Measurements from ENCODE around the gene DCP2.

The DCP2 gene

DNA sequence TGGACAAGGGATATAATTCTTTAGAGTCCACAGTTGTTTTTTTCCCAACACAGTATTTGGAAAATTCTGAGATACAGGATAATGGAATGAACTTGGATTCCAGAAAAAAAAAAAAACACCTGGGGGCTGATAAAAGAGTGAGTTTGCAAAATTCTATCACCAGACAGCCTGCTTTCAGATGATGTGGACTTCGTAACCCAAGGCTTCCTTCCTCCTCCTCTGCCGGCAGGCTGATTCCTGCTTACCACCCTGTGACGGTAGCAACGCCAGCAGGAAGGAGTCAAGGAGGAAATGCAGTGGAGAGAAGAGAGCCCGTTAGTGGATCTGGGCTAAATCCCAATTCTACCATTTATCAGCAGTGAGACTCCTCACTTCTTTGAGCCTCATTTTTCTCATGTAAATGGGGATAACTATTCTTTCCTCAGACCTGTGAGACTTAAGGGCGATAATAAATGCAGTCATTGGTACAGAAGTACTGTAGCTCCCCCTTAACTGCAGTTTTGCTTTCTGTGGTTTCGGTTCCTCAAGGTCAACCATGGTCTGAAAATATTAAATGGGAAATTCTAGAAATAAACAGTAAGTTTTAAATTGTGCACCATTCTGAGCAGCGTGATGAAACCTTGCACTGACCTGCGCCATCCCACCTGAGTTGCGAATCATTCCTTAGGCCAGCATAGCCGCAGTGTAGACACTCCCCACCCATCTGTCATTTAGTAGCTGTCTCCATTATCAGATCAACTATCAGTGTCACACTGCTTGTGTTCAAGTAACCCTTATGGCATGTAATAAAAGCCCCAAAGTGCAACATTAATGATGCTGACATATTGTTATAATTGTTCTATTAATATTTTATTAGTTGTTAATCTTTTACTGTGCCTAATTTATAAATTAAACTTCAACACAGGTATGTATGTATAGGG lies 71.4 kb downstream of the DCP2 start:
- Histone ChIP-seq H3K27ac (ENCODE audit: low read depth, low read length) (no peak overlapping the region), H3K9ac (ENCODE audit: low read depth, low read length) (no peak overlapping the region), H3K36me3 (ENCODE audit: insufficient read depth, low read length) (peaks cover 27% of the 10 kb centered on the region), H3K4me3 (ENCODE audit: low read length) (no peak overlapping the region), H3K27me3 (ENCODE audit: insufficient read depth, low read length) (no peaks in the 10 kb centered on the region), H3K4me1 (ENCODE audit: insufficient read depth, low read length) (no peaks in the 10 kb centered on the region), H3K9me3 (ENCODE audit: insufficient read depth, low read depth, low read length) (no peaks in the 10 kb centered on the region)
- 95% methylated on average over 10 of the region's 11 CpGs for WGBS

DNA sequence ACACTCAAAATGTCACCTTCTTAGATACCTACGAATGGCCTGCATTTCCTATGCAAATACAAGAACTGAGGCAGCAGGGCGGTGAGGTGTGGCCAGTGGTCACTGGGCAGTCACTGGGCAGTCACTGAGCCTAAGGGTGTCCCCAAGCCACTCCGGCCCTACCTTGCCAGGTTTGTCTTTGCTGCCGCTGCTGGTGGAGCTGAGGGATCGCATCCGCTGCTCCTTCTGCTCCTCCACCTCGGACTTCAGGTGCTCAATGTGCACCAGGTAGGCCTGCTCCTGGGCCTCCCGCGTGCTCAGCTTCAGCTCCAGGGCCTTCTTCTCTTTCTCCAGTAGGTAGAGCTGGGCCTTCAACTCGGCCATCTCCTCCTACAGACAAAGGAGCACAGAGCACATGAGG lies 72.3 kb downstream of the DCP2 start:
- Histone ChIP-seq H3K9ac (ENCODE audit: low read depth, low read length) (no peak overlapping the region), H3K4me3 (ENCODE audit: low read length) (no peak overlapping the region), H3K27ac (ENCODE audit: low read depth, low read length) (no peak overlapping the region), H3K27me3 (ENCODE audit: insufficient read depth, low read length) (no peaks in the 10 kb centered on the region), H3K4me1 (ENCODE audit: insufficient read depth, low read length) (no peaks in the 10 kb centered on the region), H3K36me3 (ENCODE audit: insufficient read depth, low read length) (peaks cover 27% of the 10 kb centered on the region), H3K9me3 (ENCODE audit: insufficient read depth, low read depth, low read length) (no peaks in the 10 kb centered on the region)
- 94% methylated on average over 10 of the region's 10 CpGs for WGBS

DNA sequence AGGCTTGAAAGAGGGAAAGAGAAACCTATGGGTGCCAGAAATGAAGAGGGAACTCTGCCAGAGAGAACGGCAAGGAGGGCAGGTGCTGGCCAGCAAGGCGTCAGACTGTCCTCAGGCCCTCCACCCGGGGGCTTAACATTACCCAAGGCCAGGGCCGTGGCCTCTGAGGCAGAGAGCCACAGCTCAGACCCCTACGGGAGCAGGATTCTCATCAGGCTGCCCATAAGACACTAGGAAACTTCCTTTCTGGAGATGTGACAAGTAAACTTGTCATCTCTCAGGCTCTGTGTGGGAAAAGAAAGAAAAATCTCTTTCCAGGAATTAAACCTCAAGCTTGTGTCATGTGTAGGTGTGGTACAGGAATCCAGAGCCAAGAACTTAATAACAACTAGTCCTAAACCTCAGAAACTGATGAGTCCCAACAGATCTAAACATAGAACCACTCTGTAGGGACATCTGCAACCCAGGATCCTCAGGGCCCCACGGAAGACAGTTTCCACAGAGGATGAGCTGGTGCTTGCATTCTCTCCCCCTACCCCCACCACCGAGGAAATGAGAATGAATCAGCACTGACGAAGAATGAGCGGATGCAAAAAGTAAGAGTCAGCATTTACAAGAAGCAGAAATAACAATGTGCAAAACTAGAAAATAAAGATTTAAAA lies 74.3 kb downstream of the DCP2 start:
- WGBS, result 83% methylated on average over 9 of the region's 9 CpGs
- H3K4me1 ChIP-seq (ENCODE audit: insufficient read depth, low read length), result no peaks in the 10 kb centered on the region
- no peak overlapping the region for H3K27ac ChIP-seq (ENCODE audit: low read depth, low read length)
- peaks cover 27% of the 10 kb centered on the region for H3K36me3 ChIP-seq (ENCODE audit: insufficient read depth, low read length)
- H3K27me3 ChIP-seq (ENCODE audit: insufficient read depth, low read length), result no peaks in the 10 kb centered on the region
- H3K9me3 ChIP-seq (ENCODE audit: insufficient read depth, low read depth, low read length), result no peaks in the 10 kb centered on the region
- no peak overlapping the region for H3K4me3 ChIP-seq (ENCODE audit: low read length)
- no peak overlapping the region for H3K9ac ChIP-seq (ENCODE audit: low read depth, low read length)

DNA sequence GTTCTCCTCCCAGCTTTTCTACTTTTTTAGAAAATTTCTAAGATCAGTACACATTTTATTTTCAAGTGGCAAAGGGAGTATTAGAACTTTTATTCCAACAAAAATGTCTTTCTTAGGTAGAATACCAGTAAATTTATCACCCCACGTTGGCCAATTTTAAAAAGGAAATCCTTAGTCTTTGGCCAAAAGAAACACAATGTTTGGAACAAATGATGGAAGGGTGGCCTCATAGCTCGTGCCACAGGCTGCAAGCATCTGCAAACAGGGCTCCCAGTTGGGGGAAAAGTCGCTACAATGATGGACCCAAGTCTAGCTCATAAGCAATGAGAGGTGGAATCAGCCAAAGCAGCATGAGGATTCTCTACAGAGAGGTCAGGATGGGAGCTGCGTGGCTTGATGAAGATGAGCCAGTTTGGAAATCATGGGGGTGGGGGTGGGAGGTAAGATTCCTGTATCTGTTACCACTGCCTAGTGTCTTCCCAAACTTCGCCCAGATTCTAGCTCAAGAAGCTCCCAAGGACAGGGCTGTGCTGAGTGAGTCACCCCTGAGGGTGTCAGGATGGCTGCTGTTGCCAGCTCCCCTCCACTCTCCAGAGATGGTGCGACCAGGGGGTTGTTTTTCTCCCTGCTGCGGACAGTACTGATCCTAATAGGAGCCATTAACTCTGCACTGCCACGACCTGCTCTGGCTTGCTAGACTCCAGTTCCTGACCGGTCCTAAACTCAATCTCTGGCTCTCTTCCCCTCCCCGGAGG lies 75.6 kb downstream of the DCP2 start:
- no peak overlapping the region for H3K9ac ChIP-seq (ENCODE audit: low read depth, low read length)
- H3K9me3 ChIP-seq (ENCODE audit: insufficient read depth, low read depth, low read length), result no peaks in the 10 kb centered on the region
- peaks cover 21% of the 10 kb centered on the region for H3K36me3 ChIP-seq (ENCODE audit: insufficient read depth, low read length)
- H3K27ac ChIP-seq (ENCODE audit: low read depth, low read length), result no peak overlapping the region
- no peaks in the 10 kb centered on the region for H3K27me3 ChIP-seq (ENCODE audit: insufficient read depth, low read length)
- H3K4me1 ChIP-seq (ENCODE audit: insufficient read depth, low read length), result no peaks in the 10 kb centered on the region
- no peak overlapping the region for H3K4me3 ChIP-seq (ENCODE audit: low read length)
- WGBS, result 93% methylated on average over 10 of the region's 10 CpGs

DNA sequence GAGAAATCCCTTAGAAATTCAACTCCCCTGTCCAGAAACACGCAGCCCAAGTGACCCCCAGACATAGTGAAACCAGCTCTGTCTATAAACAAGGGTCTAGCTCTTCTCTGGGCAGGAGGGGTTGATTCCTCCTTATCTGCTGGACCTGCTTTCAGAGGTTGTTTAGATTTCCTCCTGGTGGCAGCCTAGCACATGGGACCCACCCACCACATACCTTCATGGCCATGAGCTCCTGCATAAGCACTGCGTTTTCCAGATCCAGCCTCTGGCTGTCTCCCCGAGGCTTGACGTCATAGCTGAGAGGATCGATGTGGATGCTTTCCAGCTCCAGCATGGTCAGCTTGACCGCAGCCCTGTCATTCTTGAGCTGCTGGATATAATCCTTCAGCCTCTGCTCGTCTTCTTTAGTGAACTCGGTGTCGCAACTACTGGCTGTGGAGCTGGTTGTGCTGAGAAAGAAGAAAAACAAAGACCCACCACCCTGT lies 77.0 kb downstream of the DCP2 start:
- Histone ChIP-seq H3K27me3 (ENCODE audit: insufficient read depth, low read length) (no peaks in the 10 kb centered on the region), H3K4me3 (ENCODE audit: low read length) (no peak overlapping the region), H3K9ac (ENCODE audit: low read depth, low read length) (no peak overlapping the region), H3K36me3 (ENCODE audit: insufficient read depth, low read length) (peaks cover 10% of the 10 kb centered on the region), H3K27ac (ENCODE audit: low read depth, low read length) (no peak overlapping the region), H3K4me1 (ENCODE audit: insufficient read depth, low read length) (no peaks in the 10 kb centered on the region), H3K9me3 (ENCODE audit: insufficient read depth, low read depth, low read length) (no peaks in the 10 kb centered on the region)
- WGBS, result 94% methylated on average over 9 of the region's 9 CpGs

DNA sequence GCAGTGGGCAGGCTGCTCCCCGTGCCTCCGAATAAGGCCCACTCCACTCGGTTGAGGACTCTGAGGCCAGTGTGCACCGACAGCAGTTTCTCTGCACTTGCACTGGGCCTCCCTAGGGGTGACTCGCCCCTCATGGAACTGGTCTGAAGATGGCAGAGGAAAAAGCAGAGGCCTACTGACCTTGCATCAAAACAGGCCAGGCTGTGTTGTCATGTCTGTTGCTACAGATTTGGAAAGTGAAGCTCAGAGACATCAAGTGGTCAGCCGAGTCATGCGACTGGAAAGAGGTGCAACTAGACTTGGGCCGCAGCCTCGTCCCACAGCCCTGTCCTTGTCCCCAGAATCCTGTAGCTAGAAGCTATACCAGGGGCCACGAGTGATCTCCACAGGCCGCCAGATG lies 78.3 kb downstream of the DCP2 start:
- Histone ChIP-seq H3K4me3 (ENCODE audit: low read length) (no peak overlapping the region), H3K9me3 (ENCODE audit: insufficient read depth, low read depth, low read length) (no peaks in the 10 kb centered on the region), H3K27me3 (ENCODE audit: insufficient read depth, low read length) (no peaks in the 10 kb centered on the region), H3K4me1 (ENCODE audit: insufficient read depth, low read length) (0 out of 2 replicates have a peak, but pooled peaks cover 4% of the 10 kb centered on the region), H3K36me3 (ENCODE audit: insufficient read depth, low read length) (0 out of 2 replicates have a peak, but pooled peaks cover 2% of the 10 kb centered on the region), H3K27ac (ENCODE audit: low read depth, low read length) (no peak overlapping the region), H3K9ac (ENCODE audit: low read depth, low read length) (no peak overlapping the region)
- WGBS, result 93% methylated on average over 11 of the region's 11 CpGs

DNA sequence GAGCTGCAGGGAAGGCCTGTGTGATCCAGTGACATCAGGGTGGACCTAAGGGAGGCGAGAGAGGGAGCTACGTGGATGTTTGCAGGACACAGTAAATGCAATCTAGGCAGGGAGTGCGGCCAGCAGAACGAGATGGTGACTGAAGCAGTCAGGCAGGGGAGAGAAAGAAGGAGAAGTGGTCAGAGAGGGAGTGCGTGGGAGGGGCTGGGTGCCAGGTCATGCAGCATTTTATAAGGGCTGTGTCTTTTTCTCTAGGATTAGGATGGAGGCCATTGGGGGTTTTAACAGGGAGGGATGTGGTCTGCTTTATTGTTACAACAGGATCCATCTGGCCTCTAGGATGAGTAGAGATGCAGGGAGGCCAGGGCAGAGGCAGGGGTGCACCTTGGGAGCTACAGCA lies 80.4 kb downstream of the DCP2 start:
- WGBS, result 90% methylated on average over 5 of the region's 5 CpGs
- no peaks in the 10 kb centered on the region; the same call in 1 of the 2 replicates for H3K36me3 ChIP-seq (ENCODE audit: insufficient read depth, low read length)

DNA sequence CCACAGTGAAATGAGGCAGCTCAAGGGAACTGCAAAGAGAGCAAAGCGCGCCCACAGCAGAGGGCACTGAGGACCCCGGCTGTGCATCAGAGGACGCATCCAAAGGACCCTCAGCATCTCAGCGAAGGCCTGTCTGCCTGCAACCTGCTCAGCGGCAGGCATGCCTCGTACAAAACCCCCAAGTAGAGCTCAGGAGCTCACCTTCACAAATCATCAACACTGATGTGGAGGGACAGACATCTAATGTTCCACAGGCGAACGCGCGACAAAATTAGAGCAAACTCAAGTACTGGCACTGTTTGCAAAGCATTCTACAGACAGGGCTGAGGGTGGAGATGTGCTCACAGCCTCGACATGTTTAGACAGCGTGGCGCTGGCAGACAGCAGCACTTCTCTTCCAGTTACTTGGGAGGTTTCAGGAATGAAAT lies 81.0 kb downstream of the DCP2 start:
- H3K27me3 ChIP-seq (ENCODE audit: insufficient read depth, low read length), result no peaks in the 10 kb centered on the region
- H3K27ac ChIP-seq (ENCODE audit: low read depth, low read length), result no peak overlapping the region
- 87% methylated on average over 14 of the region's 14 CpGs for WGBS
- no peak overlapping the region for H3K9ac ChIP-seq (ENCODE audit: low read depth, low read length)
- H3K9me3 ChIP-seq (ENCODE audit: insufficient read depth, low read depth, low read length), result no peaks in the 10 kb centered on the region
- 0 out of 2 replicates have a peak, but pooled peaks cover 4% of the 10 kb centered on the region for H3K4me1 ChIP-seq (ENCODE audit: insufficient read depth, low read length)
- H3K36me3 ChIP-seq (ENCODE audit: insufficient read depth, low read length), result peaks cover 3% of the 10 kb centered on the region; the same call in 1 of the 2 replicates
- H3K4me3 ChIP-seq (ENCODE audit: low read length), result no peak overlapping the region

More for the DNA sequence above, 80.4 kb downstream of the DCP2 start:
- Histone ChIP-seq H3K4me1 (ENCODE audit: insufficient read depth, low read length) (0 out of 2 replicates have a peak, but pooled peaks cover 4% of the 10 kb centered on the region), H3K4me3 (ENCODE audit: low read length) (no peak overlapping the region), H3K27me3 (ENCODE audit: insufficient read depth, low read length) (no peaks in the 10 kb centered on the region), H3K9ac (ENCODE audit: low read depth, low read length) (no peak overlapping the region), H3K9me3 (ENCODE audit: insufficient read depth, low read depth, low read length) (no peaks in the 10 kb centered on the region), H3K27ac (ENCODE audit: low read depth, low read length) (no peak overlapping the region)

DNA sequence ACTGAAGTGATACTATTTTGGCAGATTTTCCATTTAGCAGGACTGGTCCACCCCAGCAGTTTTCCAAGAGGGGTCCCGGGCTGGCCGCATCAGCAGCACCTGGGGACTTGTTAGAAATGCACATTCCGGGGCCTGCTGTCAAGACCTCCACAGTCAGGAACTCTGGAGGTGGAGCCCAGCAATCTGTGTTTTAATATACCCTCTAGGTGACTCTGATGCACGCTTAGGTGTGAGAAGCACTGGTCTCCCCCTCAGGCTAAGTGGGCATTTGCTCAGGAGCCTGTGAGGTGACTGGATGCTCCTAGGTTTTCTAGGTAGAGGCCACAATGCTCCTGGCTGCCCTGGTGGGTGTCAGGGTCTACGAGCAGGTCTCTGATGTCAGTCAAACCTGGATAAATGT lies 81.7 kb downstream of the DCP2 start:
- WGBS, result 96% methylated on average over 5 of the region's 5 CpGs
- 0 out of 2 replicates have a peak, but pooled peaks cover 4% of the 10 kb centered on the region for H3K4me1 ChIP-seq (ENCODE audit: insufficient read depth, low read length)
- no peak overlapping the region for H3K4me3 ChIP-seq (ENCODE audit: low read length)
- no peak overlapping the region for H3K9ac ChIP-seq (ENCODE audit: low read depth, low read length)
- H3K27me3 ChIP-seq (ENCODE audit: insufficient read depth, low read length), result no peaks in the 10 kb centered on the region
- H3K9me3 ChIP-seq (ENCODE audit: insufficient read depth, low read depth, low read length), result no peaks in the 10 kb centered on the region
- H3K27ac ChIP-seq (ENCODE audit: low read depth, low read length), result no peak overlapping the region
- H3K36me3 ChIP-seq (ENCODE audit: insufficient read depth, low read length), result peaks cover 9% of the 10 kb centered on the region; the same call in 1 of the 2 replicates

DNA sequence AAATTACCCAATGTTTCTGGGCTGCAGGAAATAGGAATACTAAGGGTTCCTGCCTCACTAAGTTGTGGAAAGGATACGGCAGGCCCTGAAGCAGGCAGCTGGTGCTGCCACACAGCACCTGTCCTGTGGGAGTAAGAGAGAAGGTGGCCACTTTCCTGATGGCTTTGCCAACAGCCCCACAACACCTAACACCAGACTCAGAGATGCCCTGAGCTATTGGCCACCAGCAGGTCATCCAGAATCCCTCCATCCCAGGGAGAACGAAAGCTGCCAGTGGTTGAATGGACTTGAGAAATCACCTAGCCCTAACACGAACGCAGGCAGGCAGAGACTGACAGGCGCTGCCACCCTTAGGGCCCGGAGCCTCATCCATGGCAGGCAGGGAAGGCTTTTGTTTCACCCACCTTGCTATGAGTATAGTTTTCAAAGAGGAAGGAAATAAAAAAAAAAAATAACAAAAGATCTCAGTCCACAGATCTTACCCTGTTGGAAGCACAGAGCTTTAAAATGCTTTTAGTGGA lies 82.2 kb downstream of the DCP2 start:
- no peak overlapping the region for H3K9ac ChIP-seq (ENCODE audit: low read depth, low read length)
- no peaks in the 10 kb centered on the region for H3K9me3 ChIP-seq (ENCODE audit: insufficient read depth, low read depth, low read length)
- H3K27ac ChIP-seq (ENCODE audit: low read depth, low read length), result no peak overlapping the region; the same call in 1 of the 2 replicates
- H3K27me3 ChIP-seq (ENCODE audit: insufficient read depth, low read length), result no peaks in the 10 kb centered on the region
- no peak overlapping the region for H3K4me3 ChIP-seq (ENCODE audit: low read length)
- H3K4me1 ChIP-seq (ENCODE audit: insufficient read depth, low read length), result 0 out of 2 replicates have a peak, but pooled peaks cover 4% of the 10 kb centered on the region
- H3K36me3 ChIP-seq (ENCODE audit: insufficient read depth, low read length), result peaks cover 14% of the 10 kb centered on the region
- 93% methylated on average over 6 of the region's 6 CpGs for WGBS

Data from HUES64 (cell line).